GM23248 (cell line): ENCODE data around the gene FMNL3.

Source experiments
- EZH2 ChIP-seq: fragments of 200-600 bp; sonication (generic); IDR thresholded peaks from 2 replicates; pipeline ENCODE4 v1.6.1; 2018; ENCODE audit warnings: antibody characterized with exemption, mild to moderate bottlenecking; ENCODE audit not compliant: insufficient read depth, poor library complexity, severe bottlenecking
- EZH2phosphoT487 ChIP-seq: fragments of 200-600 bp; sonication (generic); IDR thresholded peaks from 2 replicates; pipeline ENCODE4 v1.6.1; 2018; ENCODE audit warnings: antibody characterized with exemption, moderate library complexity, mild to moderate bottlenecking, low read depth; ENCODE audit not compliant: insufficient read depth

DNA sequence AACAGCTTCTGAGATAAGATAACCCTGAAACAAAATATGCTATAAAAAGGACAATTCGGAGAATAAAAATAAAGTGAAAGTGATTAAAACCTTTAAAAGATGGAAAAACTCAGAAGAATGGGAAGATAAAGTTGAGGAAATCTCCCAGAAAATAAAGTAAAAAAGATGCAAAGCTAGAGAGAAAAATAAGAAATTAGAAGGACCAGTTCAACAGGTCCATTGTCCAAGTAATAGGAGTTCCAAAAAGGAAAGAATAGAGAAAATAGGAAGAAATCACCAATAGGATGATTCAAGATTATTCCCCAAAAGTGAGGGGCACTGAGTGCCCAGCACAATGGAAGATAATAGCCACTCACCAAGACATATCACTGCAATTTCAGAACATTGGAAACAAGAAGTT, 88.6 kb downstream of the FMNL3 start:
- TF ChIP-seq EZH2: no peak
- no peak for TF ChIP-seq EZH2phosphoT487
